Measurements from ENCODE around the gene MT1X. TPM values are rescaled to one million over a fixed set of nuclear protein-coding genes. Genes with fewer than 3 reads are reported as not detected.

Gene MT1X
- total and polyA plus RNA-seq, 2 of the 13 experiments (the other 11 are each of a cell fraction or from before 2014, with no cell fraction given) = 19.7 to 288 TPM

DNA sequence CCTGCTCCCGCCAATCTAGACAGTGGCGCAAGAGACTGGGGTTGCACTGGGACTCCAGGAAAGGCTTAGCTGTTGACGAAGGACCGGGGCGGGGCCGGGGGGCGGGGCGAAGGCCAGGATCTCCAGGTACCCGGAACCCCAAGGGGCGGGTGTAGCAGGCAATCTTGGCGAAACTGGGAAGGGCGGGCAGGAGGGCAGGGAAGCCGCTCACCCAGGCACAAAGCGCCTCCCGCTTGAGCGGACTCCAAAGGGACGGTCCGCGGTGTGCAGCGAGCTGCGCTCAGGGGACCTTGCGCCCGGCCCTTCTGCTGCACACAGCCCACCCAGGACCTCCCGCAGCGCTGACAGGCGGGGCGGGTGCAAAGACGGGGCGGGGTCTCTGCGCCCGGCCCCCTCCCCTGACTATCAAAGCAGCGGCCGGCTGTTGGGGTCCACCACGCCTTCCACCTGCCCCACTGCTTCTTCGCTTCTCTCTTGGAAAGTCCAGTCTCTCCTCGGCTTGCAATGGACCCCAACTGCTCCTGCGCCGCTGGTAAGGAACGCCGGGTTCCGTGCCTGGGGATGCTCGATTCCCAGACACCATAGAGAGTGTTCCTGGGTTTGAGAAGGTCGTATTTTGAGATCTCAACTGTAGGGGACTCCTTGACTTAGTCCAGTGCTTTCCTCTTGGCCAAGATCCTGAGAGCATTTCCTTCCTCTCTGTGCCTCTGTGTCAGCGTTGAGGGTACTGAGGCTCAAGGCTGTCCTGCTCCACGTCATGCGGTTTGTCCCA is 24.5 kb upstream of the MT1X start, which contains the start of gene MT1F (continued):
- TF ChIP-seq, protein P1, sequence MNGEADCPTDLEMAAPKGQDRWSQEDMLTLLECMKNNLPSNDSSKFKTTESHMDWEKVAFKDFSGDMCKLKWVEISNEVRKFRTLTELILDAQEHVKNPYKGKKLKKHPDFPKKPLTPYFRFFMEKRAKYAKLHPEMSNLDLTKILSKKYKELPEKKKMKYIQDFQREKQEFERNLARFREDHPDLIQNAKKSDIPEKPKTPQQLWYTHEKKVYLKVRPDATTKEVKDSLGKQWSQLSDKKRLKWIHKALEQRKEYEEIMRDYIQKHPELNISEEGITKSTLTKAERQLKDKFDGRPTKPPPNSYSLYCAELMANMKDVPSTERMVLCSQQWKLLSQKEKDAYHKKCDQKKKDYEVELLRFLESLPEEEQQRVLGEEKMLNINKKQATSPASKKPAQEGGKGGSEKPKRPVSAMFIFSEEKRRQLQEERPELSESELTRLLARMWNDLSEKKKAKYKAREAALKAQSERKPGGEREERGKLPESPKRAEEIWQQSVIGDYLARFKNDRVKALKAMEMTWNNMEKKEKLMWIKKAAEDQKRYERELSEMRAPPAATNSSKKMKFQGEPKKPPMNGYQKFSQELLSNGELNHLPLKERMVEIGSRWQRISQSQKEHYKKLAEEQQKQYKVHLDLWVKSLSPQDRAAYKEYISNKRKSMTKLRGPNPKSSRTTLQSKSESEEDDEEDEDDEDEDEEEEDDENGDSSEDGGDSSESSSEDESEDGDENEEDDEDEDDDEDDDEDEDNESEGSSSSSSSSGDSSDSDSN (CRISPR knock-in tag; IDR thresholded peaks at IDR 0.05) = peak; percentile 46; the same call in 1 of the 2 replicates
- TF ChIP-seq, protein P2, sequence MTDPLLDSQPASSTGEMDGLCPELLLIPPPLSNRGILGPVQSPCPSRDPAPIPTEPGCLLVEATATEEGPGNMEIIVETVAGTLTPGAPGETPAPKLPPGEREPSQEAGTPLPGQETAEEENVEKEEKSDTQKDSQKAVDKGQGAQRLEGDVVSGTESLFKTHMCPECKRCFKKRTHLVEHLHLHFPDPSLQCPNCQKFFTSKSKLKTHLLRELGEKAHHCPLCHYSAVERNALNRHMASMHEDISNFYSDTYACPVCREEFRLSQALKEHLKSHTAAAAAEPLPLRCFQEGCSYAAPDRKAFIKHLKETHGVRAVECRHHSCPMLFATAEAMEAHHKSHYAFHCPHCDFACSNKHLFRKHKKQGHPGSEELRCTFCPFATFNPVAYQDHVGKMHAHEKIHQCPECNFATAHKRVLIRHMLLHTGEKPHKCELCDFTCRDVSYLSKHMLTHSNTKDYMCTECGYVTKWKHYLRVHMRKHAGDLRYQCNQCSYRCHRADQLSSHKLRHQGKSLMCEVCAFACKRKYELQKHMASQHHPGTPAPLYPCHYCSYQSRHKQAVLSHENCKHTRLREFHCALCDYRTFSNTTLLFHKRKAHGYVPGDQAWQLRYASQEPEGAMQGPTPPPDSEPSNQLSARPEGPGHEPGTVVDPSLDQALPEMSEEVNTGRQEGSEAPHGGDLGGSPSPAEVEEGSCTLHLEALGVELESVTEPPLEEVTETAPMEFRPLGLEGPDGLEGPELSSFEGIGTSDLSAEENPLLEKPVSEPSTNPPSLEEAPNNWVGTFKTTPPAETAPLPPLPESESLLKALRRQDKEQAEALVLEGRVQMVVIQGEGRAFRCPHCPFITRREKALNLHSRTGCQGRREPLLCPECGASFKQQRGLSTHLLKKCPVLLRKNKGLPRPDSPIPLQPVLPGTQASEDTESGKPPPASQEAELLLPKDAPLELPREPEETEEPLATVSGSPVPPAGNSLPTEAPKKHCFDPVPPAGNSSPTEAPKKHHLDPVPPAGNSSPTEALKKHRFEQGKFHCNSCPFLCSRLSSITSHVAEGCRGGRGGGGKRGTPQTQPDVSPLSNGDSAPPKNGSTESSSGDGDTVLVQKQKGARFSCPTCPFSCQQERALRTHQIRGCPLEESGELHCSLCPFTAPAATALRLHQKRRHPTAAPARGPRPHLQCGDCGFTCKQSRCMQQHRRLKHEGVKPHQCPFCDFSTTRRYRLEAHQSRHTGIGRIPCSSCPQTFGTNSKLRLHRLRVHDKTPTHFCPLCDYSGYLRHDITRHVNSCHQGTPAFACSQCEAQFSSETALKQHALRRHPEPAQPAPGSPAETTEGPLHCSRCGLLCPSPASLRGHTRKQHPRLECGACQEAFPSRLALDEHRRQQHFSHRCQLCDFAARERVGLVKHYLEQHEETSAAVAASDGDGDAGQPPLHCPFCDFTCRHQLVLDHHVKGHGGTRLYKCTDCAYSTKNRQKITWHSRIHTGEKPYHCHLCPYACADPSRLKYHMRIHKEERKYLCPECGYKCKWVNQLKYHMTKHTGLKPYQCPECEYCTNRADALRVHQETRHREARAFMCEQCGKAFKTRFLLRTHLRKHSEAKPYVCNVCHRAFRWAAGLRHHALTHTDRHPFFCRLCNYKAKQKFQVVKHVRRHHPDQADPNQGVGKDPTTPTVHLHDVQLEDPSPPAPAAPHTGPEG (CRISPR knock-in tag; IDR thresholded peaks at IDR 0.05) = no peak
- no peak for TF ChIP-seq MXD4 (CRISPR knock-in tag; IDR thresholded peaks at IDR 0.05)
- no peak; the same call in 1 of the 2 replicates for TF ChIP-seq TEAD2 (CRISPR knock-in tag; IDR thresholded peaks at IDR 0.05)
- no peak for TF ChIP-seq ZFP36 (IDR thresholded peaks at IDR 0.05; ENCODE audit: borderline replicate concordance, low read depth, low read length, partially characterized antibody)
- TF ChIP-seq ZNF879 (CRISPR knock-in tag; IDR thresholded peaks at IDR 0.05) = no peak
- TF ChIP-seq ZNF709 (CRISPR knock-in tag; IDR thresholded peaks at IDR 0.05) = no peak
- TF ChIP-seq ARHGAP35 (CRISPR knock-in tag; IDR thresholded peaks at IDR 0.05; ENCODE audit: borderline replicate concordance) = no peak
- TF ChIP-seq ZNF747 (CRISPR knock-in tag; IDR thresholded peaks at IDR 0.05; ENCODE audit: borderline replicate concordance) = no peak
- TF ChIP-seq ZNF850 (CRISPR knock-in tag; conservative IDR thresholded peaks at IDR 0.05) = no peak
- peak; percentile 23; the same call in 1 of the 2 replicates for TF ChIP-seq NFYB (CRISPR knock-in tag; IDR thresholded peaks at IDR 0.05)
- TF ChIP-seq CHD2 (IDR thresholded peaks at IDR 0.05; ENCODE audit: low read depth, low read length) = no peak
- TF ChIP-seq, protein P3, sequence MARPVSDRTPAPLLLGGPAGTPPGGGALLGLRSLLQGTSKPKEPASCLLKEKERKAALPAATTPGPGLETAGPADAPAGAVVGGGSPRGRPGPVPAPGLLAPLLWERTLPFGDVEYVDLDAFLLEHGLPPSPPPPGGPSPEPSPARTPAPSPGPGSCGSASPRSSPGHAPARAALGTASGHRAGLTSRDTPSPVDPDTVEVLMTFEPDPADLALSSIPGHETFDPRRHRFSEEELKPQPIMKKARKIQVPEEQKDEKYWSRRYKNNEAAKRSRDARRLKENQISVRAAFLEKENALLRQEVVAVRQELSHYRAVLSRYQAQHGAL (CRISPR knock-in tag; IDR thresholded peaks at IDR 0.05; ENCODE audit: not compliant biosample characterization) = no peak
- TF ChIP-seq, protein P4, sequence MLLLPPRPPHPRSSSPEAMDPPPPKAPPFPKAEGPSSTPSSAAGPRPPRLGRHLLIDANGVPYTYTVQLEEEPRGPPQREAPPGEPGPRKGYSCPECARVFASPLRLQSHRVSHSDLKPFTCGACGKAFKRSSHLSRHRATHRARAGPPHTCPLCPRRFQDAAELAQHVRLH (CRISPR knock-in tag; IDR thresholded peaks at IDR 0.05; ENCODE audit: borderline replicate concordance, low read depth) = no peak
- TF ChIP-seq PAF1 (CRISPR knock-in tag; IDR thresholded peaks at IDR 0.05) = no peak
- no peak for TF ChIP-seq SALL2 (CRISPR knock-in tag; IDR thresholded peaks at IDR 0.05)
- TF ChIP-seq, protein P5, sequence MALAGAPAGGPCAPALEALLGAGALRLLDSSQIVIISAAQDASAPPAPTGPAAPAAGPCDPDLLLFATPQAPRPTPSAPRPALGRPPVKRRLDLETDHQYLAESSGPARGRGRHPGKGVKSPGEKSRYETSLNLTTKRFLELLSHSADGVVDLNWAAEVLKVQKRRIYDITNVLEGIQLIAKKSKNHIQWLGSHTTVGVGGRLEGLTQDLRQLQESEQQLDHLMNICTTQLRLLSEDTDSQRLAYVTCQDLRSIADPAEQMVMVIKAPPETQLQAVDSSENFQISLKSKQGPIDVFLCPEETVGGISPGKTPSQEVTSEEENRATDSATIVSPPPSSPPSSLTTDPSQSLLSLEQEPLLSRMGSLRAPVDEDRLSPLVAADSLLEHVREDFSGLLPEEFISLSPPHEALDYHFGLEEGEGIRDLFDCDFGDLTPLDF (CRISPR knock-in tag; IDR thresholded peaks at IDR 0.05) = 0 out of 2 replicates have a peak, but pooled peaks have one; percentile 41

Data from HepG2 (cell line).